Liver (tissue), 9 donors: ENCODE measurements around the gene GRAP2. TPM values are rescaled to one million over a fixed set of nuclear protein-coding genes. Genes with fewer than 3 reads are reported as not detected.

Experiments used
- DNase-seq: peaks from one replicate; pipeline ENCODE4 v3.0.0-alpha.2; 2017; ENCODE audit warnings: low spot score
- H3K27ac ChIP-seq, 2 donors: one replicate each; pipeline ENCODE4 v1.7.0; 2013; ENCODE audit warnings: inconsistent platforms in 2 of 2, low read length in 2 of 2, control low read depth in 1 of 2, low read depth in 1 of 2, mild to moderate bottlenecking in 1 of 2
- H3K27me3 ChIP-seq, 4 donors: one replicate each; pipeline versions ENCODE4 v1.6.1 to v1.7.0; 2013; ENCODE audit warnings: low read length in 3 of 4, inconsistent platforms in 1 of 4, mild to moderate bottlenecking in 1 of 4, moderate library complexity in 1 of 4; ENCODE audit not compliant: control insufficient read depth in 4 of 4, insufficient read depth in 4 of 4
- H3K36me3 ChIP-seq, 4 donors: one replicate each; pipeline versions ENCODE4 v1.6.1 to v1.7.0; 2013; ENCODE audit warnings: low read length in 3 of 4, mild to moderate bottlenecking in 3 of 4, low read depth in 1 of 4, moderate library complexity in 1 of 4; ENCODE audit not compliant: control insufficient read depth in 4 of 4, insufficient read depth in 3 of 4
- H3K4me1 ChIP-seq, 4 donors: one replicate each; pipeline versions ENCODE4 v1.6.1 to v1.7.0; 2013; ENCODE audit warnings: low read length in 3 of 4, mild to moderate bottlenecking in 3 of 4, moderate library complexity in 1 of 4; ENCODE audit not compliant: control insufficient read depth in 4 of 4, insufficient read depth in 4 of 4
- H3K4me3 ChIP-seq, 3 donors: one replicate each; pipeline versions ENCODE4 v1.6.1 to v1.7.0; 2013; ENCODE audit warnings: low read length in 3 of 3, control low read depth in 1 of 3, low read depth in 1 of 3, mild to moderate bottlenecking in 1 of 3
- H3K9ac ChIP-seq, 2 donors: one replicate each; pipeline ENCODE4 v1.7.0; 2013; ENCODE audit warnings: low read length in 2 of 2, mild to moderate bottlenecking in 2 of 2, moderate library complexity in 2 of 2, control low read depth in 1 of 2, low read depth in 1 of 2
- H3K9me3 ChIP-seq, 4 donors: one replicate each; pipeline versions ENCODE4 v1.6.1 to v1.7.0; 2013; ENCODE audit warnings: low read length in 3 of 4; ENCODE audit not compliant: control insufficient read depth in 4 of 4
- EGR1 ChIP-seq, 2 donors: IDR thresholded peaks; 2 replicates each; pipeline ENCODE4 v1.6.1; 2016 to 2018; ENCODE audit warnings: antibody characterized with exemption in 2 of 2, low read depth in 2 of 2
- FOXA1 ChIP-seq: IDR thresholded peaks from 2 replicates; pipeline ENCODE4 v1.6.1; 2016; ENCODE audit warnings: antibody characterized with exemption
- FOXA2 ChIP-seq: IDR thresholded peaks from 2 replicates; pipeline ENCODE4 v1.6.1; 2016; ENCODE audit warnings: antibody characterized with exemption
- GABPA ChIP-seq, 2 donors: IDR thresholded peaks in 1 of 2; conservative IDR thresholded peaks in 1 of 2; 2 replicates each; pipeline ENCODE4 v1.6.1; 2016; ENCODE audit warnings: antibody characterized with exemption in 2 of 2, mild to moderate bottlenecking in 1 of 2, moderate library complexity in 1 of 2
- HNF4G ChIP-seq: IDR thresholded peaks from 2 replicates; pipeline ENCODE4 v1.6.1; 2016; ENCODE audit warnings: antibody characterized with exemption
- NR2F2 ChIP-seq: IDR thresholded peaks from 2 replicates; pipeline ENCODE4 v1.6.1; 2016; ENCODE audit warnings: antibody characterized with exemption
- RAD21 ChIP-seq, 2 donors: IDR thresholded peaks; 2 replicates each; pipeline ENCODE4 v1.6.1; 2016; ENCODE audit warnings: antibody characterized with exemption in 2 of 2, mild to moderate bottlenecking in 2 of 2
- TAF1 ChIP-seq: conservative IDR thresholded peaks from 2 replicates; pipeline ENCODE4 v1.6.1; 2016; ENCODE audit warnings: antibody characterized with exemption, mild to moderate bottlenecking
- YY1 ChIP-seq: IDR thresholded peaks from 2 replicates; pipeline ENCODE4 v1.6.1; 2016; ENCODE audit warnings: antibody characterized with exemption, mild to moderate bottlenecking
- WGBS: extraction: QIAGEN DNeasy Blood & Tissue Kit; methylation state at CpG from one replicate; pipeline ENCODE4 v1.1.7; 2013; 5-methylcytosine and 5-hydroxymethylcytosine counted together
- polyA plus RNA-seq, 2 donors: library from polyadenylated mRNA; stranded (reverse) in 1 of 2; unstranded in 1 of 2; fragments of 200-250 nt in 1 of 2; fragments of >200 nt in 1 of 2; fragmentation: Nextera tagmentation in 1 of 2; extraction: Ambion mirVana in 1 of 2; gene quantifications; one replicate each; pipeline versions ENCODE4 v1.2.1 to v1.2.3, GENCODE V29; 2013 to 2015
- total RNA-seq, 2 donors: library from RNA; depleted of rRNA; stranded (reverse); fragments of >200 nt; gene quantifications; one replicate each; pipeline ENCODE4 v1.2.3, GENCODE V29; 2014
- TF ChIP-seq, protein P1 (sequence below): IDR thresholded peaks from 2 replicates; pipeline ENCODE4 v1.6.1; 2016; ENCODE audit warnings: antibody characterized with exemption
- TF ChIP-seq, protein P2 (sequence below): IDR thresholded peaks from 2 replicates; pipeline ENCODE4 v1.6.1; 2016; ENCODE audit warnings: antibody characterized with exemption, mild to moderate bottlenecking
- TF ChIP-seq, protein P3 (sequence below): IDR thresholded peaks from 2 replicates; pipeline ENCODE4 v1.6.1; 2016; ENCODE audit warnings: antibody characterized with exemption
- TF ChIP-seq, protein P4 (sequence below): IDR thresholded peaks from 2 replicates; pipeline ENCODE4 v1.6.1; 2016; ENCODE audit warnings: antibody characterized with exemption
- TF ChIP-seq, protein P5 (sequence below): fragments of 150-350 bp; IDR thresholded peaks from 2 replicates; pipeline ENCODE4 v1.5.1; 2017; ENCODE audit warnings: improper control_type of control experiment, low read depth, low read length; ENCODE audit not compliant: missing input control
- donor health status: healthy.
- donor health status: healthy.
- donor health status: healthy.
- donor health status: healthy.
- donor health status: healthy.

The GRAP2 gene
- total and polyA plus RNA-seq, 4 donors = 0.22 to 38.2 (median 0.78) TPM

DNA sequence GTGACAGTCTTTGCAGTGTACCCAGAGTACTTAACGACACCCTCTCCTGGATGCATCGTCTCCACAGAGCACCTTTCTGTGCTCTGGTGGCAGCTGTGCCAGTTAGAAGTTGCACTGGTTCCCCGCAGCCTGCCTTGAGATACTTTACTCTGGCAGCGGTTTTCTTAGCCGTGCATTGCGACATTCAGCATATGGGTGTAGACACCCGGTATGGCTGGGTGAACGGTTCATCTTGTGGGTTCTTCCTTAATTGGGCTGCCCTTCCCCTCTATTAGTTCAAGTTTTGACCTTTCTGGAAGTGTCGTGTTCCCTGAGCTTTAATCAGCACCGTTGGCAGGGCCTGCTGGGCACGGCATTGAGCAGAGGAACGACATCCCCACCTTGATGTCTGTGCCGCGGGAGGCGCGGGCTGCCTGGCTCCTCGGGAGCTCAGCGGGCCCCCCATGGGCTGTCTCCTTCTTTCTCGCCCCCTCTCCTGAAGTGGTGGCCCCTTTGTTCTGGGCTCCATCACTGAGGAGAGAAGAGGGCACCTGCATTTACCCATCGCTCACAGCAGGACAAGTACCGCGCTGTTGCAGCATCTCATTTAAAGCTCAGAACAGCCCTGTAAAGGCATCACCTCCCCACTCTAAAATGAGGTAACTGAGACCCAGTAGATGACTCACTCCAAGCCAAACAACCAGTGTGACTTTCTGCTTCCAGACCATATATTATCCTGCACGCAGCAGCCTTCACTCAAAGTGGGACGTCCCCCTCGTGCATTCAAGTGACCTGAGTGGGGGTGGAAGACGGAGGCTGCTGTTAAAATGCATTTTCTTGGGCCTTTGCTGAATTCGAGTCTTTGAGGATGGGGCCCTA lies 107.2 kb downstream of the GRAP2 start:
- Histone ChIP-seq H3K4me1 (no peaks in the 10 kb centered on the region), H3K9ac (no peak overlapping the region), H3K9me3 (no peaks in the 10 kb centered on the region), H3K4me3 (no peak overlapping the region), H3K27ac (no peak overlapping the region), H3K36me3 (no peaks in the 10 kb centered on the region), H3K27me3 (no peaks in the 10 kb centered on the region)
- WGBS = 83% methylated on average over 27 of the region's 27 CpGs
- DNase-seq = no peak
- no peak for TF ChIP-seq EGR1 (IDR thresholded peaks at IDR 0.05; ENCODE audit: low read depth in 2 of 2)
- TF ChIP-seq, protein P1, sequence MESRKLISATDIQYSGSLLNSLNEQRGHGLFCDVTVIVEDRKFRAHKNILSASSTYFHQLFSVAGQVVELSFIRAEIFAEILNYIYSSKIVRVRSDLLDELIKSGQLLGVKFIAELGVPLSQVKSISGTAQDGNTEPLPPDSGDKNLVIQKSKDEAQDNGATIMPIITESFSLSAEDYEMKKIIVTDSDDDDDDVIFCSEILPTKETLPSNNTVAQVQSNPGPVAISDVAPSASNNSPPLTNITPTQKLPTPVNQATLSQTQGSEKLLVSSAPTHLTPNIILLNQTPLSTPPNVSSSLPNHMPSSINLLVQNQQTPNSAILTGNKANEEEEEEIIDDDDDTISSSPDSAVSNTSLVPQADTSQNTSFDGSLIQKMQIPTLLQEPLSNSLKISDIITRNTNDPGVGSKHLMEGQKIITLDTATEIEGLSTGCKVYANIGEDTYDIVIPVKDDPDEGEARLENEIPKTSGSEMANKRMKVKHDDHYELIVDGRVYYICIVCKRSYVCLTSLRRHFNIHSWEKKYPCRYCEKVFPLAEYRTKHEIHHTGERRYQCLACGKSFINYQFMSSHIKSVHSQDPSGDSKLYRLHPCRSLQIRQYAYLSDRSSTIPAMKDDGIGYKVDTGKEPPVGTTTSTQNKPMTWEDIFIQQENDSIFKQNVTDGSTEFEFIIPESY = no peak
- TF ChIP-seq NR2F2 = no peak
- TF ChIP-seq GABPA (IDR thresholded peaks at IDR 0.05 in 1 of 2, conservative IDR thresholded peaks at IDR 0.05 in 1 of 2) = no peak
- no peak for TF ChIP-seq YY1
- no peak for TF ChIP-seq HNF4G
- TF ChIP-seq RAD21 (IDR thresholded peaks at IDR 0.05) = no peak
- TF ChIP-seq, protein P2, sequence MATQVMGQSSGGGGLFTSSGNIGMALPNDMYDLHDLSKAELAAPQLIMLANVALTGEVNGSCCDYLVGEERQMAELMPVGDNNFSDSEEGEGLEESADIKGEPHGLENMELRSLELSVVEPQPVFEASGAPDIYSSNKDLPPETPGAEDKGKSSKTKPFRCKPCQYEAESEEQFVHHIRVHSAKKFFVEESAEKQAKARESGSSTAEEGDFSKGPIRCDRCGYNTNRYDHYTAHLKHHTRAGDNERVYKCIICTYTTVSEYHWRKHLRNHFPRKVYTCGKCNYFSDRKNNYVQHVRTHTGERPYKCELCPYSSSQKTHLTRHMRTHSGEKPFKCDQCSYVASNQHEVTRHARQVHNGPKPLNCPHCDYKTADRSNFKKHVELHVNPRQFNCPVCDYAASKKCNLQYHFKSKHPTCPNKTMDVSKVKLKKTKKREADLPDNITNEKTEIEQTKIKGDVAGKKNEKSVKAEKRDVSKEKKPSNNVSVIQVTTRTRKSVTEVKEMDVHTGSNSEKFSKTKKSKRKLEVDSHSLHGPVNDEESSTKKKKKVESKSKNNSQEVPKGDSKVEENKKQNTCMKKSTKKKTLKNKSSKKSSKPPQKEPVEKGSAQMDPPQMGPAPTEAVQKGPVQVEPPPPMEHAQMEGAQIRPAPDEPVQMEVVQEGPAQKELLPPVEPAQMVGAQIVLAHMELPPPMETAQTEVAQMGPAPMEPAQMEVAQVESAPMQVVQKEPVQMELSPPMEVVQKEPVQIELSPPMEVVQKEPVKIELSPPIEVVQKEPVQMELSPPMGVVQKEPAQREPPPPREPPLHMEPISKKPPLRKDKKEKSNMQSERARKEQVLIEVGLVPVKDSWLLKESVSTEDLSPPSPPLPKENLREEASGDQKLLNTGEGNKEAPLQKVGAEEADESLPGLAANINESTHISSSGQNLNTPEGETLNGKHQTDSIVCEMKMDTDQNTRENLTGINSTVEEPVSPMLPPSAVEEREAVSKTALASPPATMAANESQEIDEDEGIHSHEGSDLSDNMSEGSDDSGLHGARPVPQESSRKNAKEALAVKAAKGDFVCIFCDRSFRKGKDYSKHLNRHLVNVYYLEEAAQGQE = no peak
- TF ChIP-seq FOXA1 = no peak
- no peak for TF ChIP-seq TAF1
- TF ChIP-seq, protein P3, sequence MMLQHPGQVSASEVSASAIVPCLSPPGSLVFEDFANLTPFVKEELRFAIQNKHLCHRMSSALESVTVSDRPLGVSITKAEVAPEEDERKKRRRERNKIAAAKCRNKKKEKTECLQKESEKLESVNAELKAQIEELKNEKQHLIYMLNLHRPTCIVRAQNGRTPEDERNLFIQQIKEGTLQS = no peak
- TF ChIP-seq, protein P4, sequence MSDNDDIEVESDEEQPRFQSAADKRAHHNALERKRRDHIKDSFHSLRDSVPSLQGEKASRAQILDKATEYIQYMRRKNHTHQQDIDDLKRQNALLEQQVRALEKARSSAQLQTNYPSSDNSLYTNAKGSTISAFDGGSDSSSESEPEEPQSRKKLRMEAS = no peak
- TF ChIP-seq, protein P5, sequence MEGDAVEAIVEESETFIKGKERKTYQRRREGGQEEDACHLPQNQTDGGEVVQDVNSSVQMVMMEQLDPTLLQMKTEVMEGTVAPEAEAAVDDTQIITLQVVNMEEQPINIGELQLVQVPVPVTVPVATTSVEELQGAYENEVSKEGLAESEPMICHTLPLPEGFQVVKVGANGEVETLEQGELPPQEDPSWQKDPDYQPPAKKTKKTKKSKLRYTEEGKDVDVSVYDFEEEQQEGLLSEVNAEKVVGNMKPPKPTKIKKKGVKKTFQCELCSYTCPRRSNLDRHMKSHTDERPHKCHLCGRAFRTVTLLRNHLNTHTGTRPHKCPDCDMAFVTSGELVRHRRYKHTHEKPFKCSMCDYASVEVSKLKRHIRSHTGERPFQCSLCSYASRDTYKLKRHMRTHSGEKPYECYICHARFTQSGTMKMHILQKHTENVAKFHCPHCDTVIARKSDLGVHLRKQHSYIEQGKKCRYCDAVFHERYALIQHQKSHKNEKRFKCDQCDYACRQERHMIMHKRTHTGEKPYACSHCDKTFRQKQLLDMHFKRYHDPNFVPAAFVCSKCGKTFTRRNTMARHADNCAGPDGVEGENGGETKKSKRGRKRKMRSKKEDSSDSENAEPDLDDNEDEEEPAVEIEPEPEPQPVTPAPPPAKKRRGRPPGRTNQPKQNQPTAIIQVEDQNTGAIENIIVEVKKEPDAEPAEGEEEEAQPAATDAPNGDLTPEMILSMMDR = no peak
- TF ChIP-seq FOXA2 = no peak
